HG02588 (cell line): ENCODE data around the gene TPST2.
"Not testable (repeated sequence)": the region's sequence is repeated elsewhere in the genome, so short reads cannot be mapped to it uniquely, and the experiment has no call there.

ENCODE experiments used
- ATAC-seq: cut with Tn5 transposase; IDR thresholded peaks from one replicate; pipeline ENCODE4 v1.9.1; 2021; ENCODE audit warnings: mild to moderate bottlenecking, moderate library complexity; ENCODE audit not compliant: unreplicated experiment

TPST2 gene

GRCh38 chr22:26536056-26536761 is 53.7 kb downstream of the TPST2 start:
- no peak for ATAC-seq

- no peak for ATAC-seq
These were observed 54.4 kb downstream of the TPST2 start for GRCh38 chr22:26535603-26535908.

GRCh38 chr22:26534874-26535602 is 54.9 kb downstream of the TPST2 start:
- ATAC-seq: no peak

- no peak for ATAC-seq
These were observed 55.6 kb downstream of the TPST2 start for GRCh38 chr22:26534171-26534855.

GRCh38 chr22:26529345-26529744 is 60.6 kb downstream of the TPST2 start:
- ATAC-seq: no peak

GRCh38 chr22:26528518-26528917 is 61.4 kb downstream of the TPST2 start:
- ATAC-seq: not testable (repeated sequence)

GRCh38 chr22:26527574-26528465 is 62.1 kb downstream of the TPST2 start:
- no peak for ATAC-seq

- ATAC-seq: no peak
These were observed 62.8 kb downstream of the TPST2 start for GRCh38 chr22:26527167-26527566.

GRCh38 chr22:26525946-26526564 is 63.9 kb downstream of the TPST2 start:
- no peak for ATAC-seq

- no peak for ATAC-seq
These were observed 65.1 kb downstream of the TPST2 start for GRCh38 chr22:26524870-26525269.

- no peak for ATAC-seq
These were observed 67.3 kb downstream of the TPST2 start for GRCh38 chr22:26522592-26522991.

- no peak for ATAC-seq
These were observed 67.9 kb downstream of the TPST2 start for GRCh38 chr22:26522012-26522411.

GRCh38 chr22:26517429-26517828 is 72.5 kb downstream of the TPST2 start:
- no peak for ATAC-seq

GRCh38 chr22:26516503-26516902 is 73.4 kb downstream of the TPST2 start:
- no peak for ATAC-seq

- ATAC-seq: no peak
These were observed 74.0 kb downstream of the TPST2 start for GRCh38 chr22:26515931-26516330.

- ATAC-seq: no peak
These were observed 75.3 kb downstream of the TPST2 start for GRCh38 chr22:26514419-26515161.

- ATAC-seq: no peak
These were observed 76.1 kb downstream of the TPST2 start for GRCh38 chr22:26513838-26514237.

- ATAC-seq: peak; percentile 92
These were observed 77.7 kb downstream of the TPST2 start, which contains the start of gene TFIP11 for GRCh38 chr22:26512149-26512793. Gene TFIP11, minus strand, starts transcription at chr22:26512473. Its CDS starts 2,201 bp downstream, at chr22:26510272.

GRCh38 chr22:26508148-26508547 is 81.8 kb downstream of the TPST2 start:
- ATAC-seq: no peak
